SK-N-SH treated with all-trans-retinoic acid at 6 μM for 48 hours (cell line): ENCODE measurements around the gene GLP2R.

Experiments used
- ARNTL ChIP-seq: fragments of 450-650 bp; formaldehyde crosslinking; IDR thresholded peaks from 2 replicates; pipeline ENCODE4 v1.5.0; 2020; ENCODE audit warnings: low read depth, mild to moderate bottlenecking, moderate library complexity, borderline replicate concordance
- ESRRG ChIP-seq: fragments of 250-450 bp; sonication (Bioruptor Pico); IDR thresholded peaks from 2 replicates; pipeline ENCODE4 v1.6.1; 2021; ENCODE audit warnings: mild to moderate bottlenecking
- ISL1 ChIP-seq: fragments of 250-450 bp; sonication (Bioruptor Pico); IDR thresholded peaks from 2 replicates; pipeline ENCODE4 v2.1.2; 2022; ENCODE audit warnings: mild to moderate bottlenecking, moderate library complexity
- RARB ChIP-seq: fragments of 250-450 bp; sonication (Bioruptor Pico); IDR thresholded peaks from 2 replicates; pipeline ENCODE4 v1.8.0; 2021; ENCODE audit warnings: mild to moderate bottlenecking, moderate library complexity
- ZNF70 ChIP-seq: fragments of 450-650 bp; formaldehyde crosslinking; IDR thresholded peaks from 2 replicates; pipeline ENCODE4 v1.5.0; 2020; ENCODE audit warnings: mild to moderate bottlenecking, moderate library complexity
- TF ChIP-seq, protein P1 (sequence below): fragments of 250-450 bp; sonication (Bioruptor Pico); IDR thresholded peaks from 2 replicates; pipeline ENCODE4 v1.8.0; 2021; ENCODE audit warnings: low read depth, mild to moderate bottlenecking, moderate library complexity, borderline replicate concordance

DNA sequence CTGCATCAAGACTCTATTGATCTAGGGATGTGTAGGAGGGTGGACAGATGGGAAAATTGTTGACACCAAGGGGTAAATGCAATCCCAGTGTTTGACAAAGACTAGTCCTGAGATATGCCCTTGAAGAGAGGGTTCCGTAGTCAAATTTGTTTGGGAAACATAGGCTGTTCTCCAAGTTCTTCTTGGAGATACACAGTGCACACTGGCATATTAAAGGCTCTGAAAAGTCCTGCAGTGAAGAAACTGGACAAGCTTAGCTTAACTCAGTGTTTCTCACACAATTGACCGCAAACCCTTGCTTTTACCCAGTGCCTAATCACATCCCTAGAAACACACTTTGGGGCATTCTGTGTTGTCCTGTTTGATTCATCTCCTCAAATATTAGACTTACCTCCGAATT is 45.2 kb upstream of the GLP2R start:
- TF ChIP-seq, protein P1, sequence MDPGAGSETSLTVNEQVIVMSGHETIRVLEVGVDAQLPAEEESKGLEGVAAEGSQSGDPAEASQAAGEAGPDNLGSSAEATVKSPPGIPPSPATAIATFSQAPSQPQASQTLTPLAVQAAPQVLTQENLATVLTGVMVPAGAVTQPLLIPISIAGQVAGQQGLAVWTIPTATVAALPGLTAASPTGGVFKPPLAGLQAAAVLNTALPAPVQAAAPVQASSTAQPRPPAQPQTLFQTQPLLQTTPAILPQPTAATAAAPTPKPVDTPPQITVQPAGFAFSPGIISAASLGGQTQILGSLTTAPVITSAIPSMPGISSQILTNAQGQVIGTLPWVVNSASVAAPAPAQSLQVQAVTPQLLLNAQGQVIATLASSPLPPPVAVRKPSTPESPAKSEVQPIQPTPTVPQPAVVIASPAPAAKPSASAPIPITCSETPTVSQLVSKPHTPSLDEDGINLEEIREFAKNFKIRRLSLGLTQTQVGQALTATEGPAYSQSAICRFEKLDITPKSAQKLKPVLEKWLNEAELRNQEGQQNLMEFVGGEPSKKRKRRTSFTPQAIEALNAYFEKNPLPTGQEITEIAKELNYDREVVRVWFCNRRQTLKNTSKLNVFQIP (CRISPR knock-in tag): no peak
- no peak for TF ChIP-seq ESRRG (CRISPR knock-in tag)
- TF ChIP-seq RARB: no peak
- TF ChIP-seq ZNF70 (CRISPR knock-in tag): no peak
- no peak for TF ChIP-seq ARNTL (CRISPR knock-in tag)
- no peak for TF ChIP-seq ISL1 (CRISPR knock-in tag)
